ENCODE measurements around the gene BST1.
A peak's percentile ranks its signal among the peaks of the same experiment; 100 is the strongest.

The BST1 gene

GRCh38 chr4:15691346-15692135 is 11.3 kb upstream of the BST1 start:
- Histone ChIP-seq H3K79me1 (replicated peaks; ENCODE audit: low read length, poor library complexity, severe bottlenecking) (peaks cover 3% of the 10 kb centered on the region), H3K27ac (ENCODE audit: low read length, poor library complexity, severe bottlenecking) (peak overlapping the region; percentile 98), H2BK15ac (ENCODE audit: low read depth, poor library complexity, severe bottlenecking) (no peak overlapping the region), H3K4me1 (ENCODE audit: control insufficient read depth, insufficient read depth, low read depth, low read length) (peaks cover 7% of the 10 kb centered on the region), H3K14ac (ENCODE audit: low read length in 2 of 2) (no peak overlapping the region), H2AK5ac (ENCODE audit: low read length, severe bottlenecking) (peak overlapping the region; percentile 100), H4K91ac (ENCODE audit: low read length) (peak overlapping the region; percentile 74), H3K18ac (ENCODE audit: low read depth in 1 of 2, low read length in 2 of 2) (peak overlapping the region in 1 of 2 experiments; percentile 77), H3K23ac (ENCODE audit: low read length in 2 of 2) (no peak overlapping the region), H3K4me2 (ENCODE audit: low read length, poor library complexity, severe bottlenecking) (no peak overlapping the region), H3K27me3 (ENCODE audit: control insufficient read depth in 1 of 2, insufficient read depth in 1 of 2, low read length in 2 of 2) (no peaks in the 10 kb centered on the region), H3K4me3 (ENCODE audit: insufficient read depth in 1 of 2, low read depth in 1 of 2, low read length in 2 of 2) (peak overlapping the region in 1 of 2 experiments; percentile 41), H3K36me3 (ENCODE audit: control insufficient read depth in 1 of 2, insufficient read depth in 2 of 2, low read depth in 1 of 2, low read length in 2 of 2) (peaks cover 3 to 16% of the 10 kb centered on the region in 2 experiments), H2BK12ac (ENCODE audit: low read length in 2 of 2) (peak overlapping the region; percentile 90 to 91), H3K9ac (ENCODE audit: low read length) (peak overlapping the region; percentile 75), H3K9me3 (ENCODE audit: control insufficient read depth, low read length) (no peaks in the 10 kb centered on the region), H4K8ac (ENCODE audit: low read length) (no peak overlapping the region), H2AFZ (ENCODE audit: low read depth, low read length) (no peak overlapping the region), H2BK5ac (ENCODE audit: low read depth, low read length, poor library complexity, severe bottlenecking) (peak overlapping the region; percentile 95), H3K4ac (ENCODE audit: low read depth in 1 of 2, low read length in 2 of 2) (peak overlapping the region in 1 of 2 experiments; percentile 42), H2BK120ac (ENCODE audit: low read depth, low read length) (peak overlapping the region; percentile 62)
- DNase-seq, result peak; percentile 97
- 28% methylated on average over 1 of the region's 3 CpGs for WGBS

DNA sequence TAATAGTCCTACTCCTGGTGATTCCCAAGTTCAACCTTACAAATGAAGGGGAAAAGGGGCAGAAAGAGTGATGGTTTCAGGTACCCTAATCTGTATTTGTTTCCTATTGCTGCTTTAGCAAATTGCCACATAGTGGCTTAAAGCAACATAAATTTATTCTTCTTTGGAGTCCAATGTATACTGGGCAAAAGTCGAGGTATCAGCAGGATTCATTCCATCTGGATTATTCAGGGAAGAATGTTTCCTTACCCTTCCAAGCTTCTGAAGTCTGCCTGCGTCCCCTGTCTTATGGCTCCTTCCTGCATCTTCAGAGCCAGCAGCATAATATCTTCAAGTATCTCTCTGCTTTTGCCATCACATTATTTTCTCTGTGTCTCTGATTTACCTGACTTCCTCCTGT is 10.3 kb upstream of the BST1 start:
- Histone ChIP-seq H2BK12ac (ENCODE audit: low read length in 2 of 2) (no peak overlapping the region), H3K4me1 (ENCODE audit: control insufficient read depth, insufficient read depth, low read depth, low read length) (peaks cover 7% of the 10 kb centered on the region), H3K9ac (ENCODE audit: low read length) (peak overlapping the region; percentile 75), H3K27me3 (ENCODE audit: control insufficient read depth in 1 of 2, insufficient read depth in 1 of 2, low read length in 2 of 2) (no peaks in the 10 kb centered on the region), H3K27ac (ENCODE audit: low read length, poor library complexity, severe bottlenecking) (peak overlapping the region; percentile 17), H3K36me3 (ENCODE audit: control insufficient read depth in 1 of 2, insufficient read depth in 2 of 2, low read depth in 1 of 2, low read length in 2 of 2) (peaks cover 3 to 5% of the 10 kb centered on the region in 2 experiments), H3K18ac (ENCODE audit: low read depth in 1 of 2, low read length in 2 of 2) (no peak overlapping the region), H3K79me1 (replicated peaks; ENCODE audit: low read length, poor library complexity, severe bottlenecking) (peaks cover 3% of the 10 kb centered on the region), H2AK5ac (ENCODE audit: low read length, severe bottlenecking) (peak overlapping the region; percentile 61), H3K4ac (ENCODE audit: low read depth in 1 of 2, low read length in 2 of 2) (no peak overlapping the region), H2AFZ (ENCODE audit: low read depth, low read length) (no peak overlapping the region), H2BK120ac (ENCODE audit: low read depth, low read length) (no peak overlapping the region), H3K23ac (ENCODE audit: low read length in 2 of 2) (no peak overlapping the region), H3K4me3 (ENCODE audit: insufficient read depth in 1 of 2, low read depth in 1 of 2, low read length in 2 of 2) (no peak overlapping the region), H3K4me2 (ENCODE audit: low read length, poor library complexity, severe bottlenecking) (no peak overlapping the region), H2BK15ac (ENCODE audit: low read depth, poor library complexity, severe bottlenecking) (no peak overlapping the region), H4K8ac (ENCODE audit: low read length) (no peak overlapping the region), H2BK5ac (ENCODE audit: low read depth, low read length, poor library complexity, severe bottlenecking) (no peak overlapping the region), H3K9me3 (ENCODE audit: control insufficient read depth, low read length) (no peaks in the 10 kb centered on the region), H3K14ac (ENCODE audit: low read length in 2 of 2) (no peak overlapping the region), H4K91ac (ENCODE audit: low read length) (no peak overlapping the region)
- no peak for DNase-seq
- WGBS, result 59% methylated on average over 2 of the region's 2 CpGs

DNA sequence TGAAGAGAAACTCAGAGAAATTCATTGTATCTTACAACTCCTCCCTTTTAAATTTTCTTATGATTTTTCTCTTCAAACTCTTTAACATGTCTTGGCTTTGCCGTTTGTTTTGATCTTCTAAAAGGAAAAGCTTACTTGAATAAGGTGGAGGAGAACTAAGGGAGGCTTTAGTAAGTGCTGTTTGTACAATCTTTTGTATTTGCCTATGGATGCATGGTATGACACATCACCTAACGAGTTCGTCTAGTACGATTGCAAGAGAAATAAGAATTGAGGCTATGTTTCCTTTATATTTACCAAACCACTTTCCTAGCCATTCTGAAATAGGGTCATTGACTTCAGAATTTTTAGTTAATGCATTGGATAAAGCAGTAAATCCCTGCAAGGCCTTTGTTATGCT is 8.4 kb upstream of the BST1 start:
- H3K4me3 ChIP-seq (ENCODE audit: insufficient read depth in 1 of 2, low read depth in 1 of 2, low read length in 2 of 2), result no peak overlapping the region
- no peak overlapping the region for H2BK5ac ChIP-seq (ENCODE audit: low read depth, low read length, poor library complexity, severe bottlenecking)
- no peak for DNase-seq
- peaks cover 3% of the 10 kb centered on the region for H3K79me1 ChIP-seq (replicated peaks; ENCODE audit: low read length, poor library complexity, severe bottlenecking)
- no peak overlapping the region for H3K23ac ChIP-seq (ENCODE audit: low read length in 2 of 2)
- H2BK12ac ChIP-seq (ENCODE audit: low read length in 2 of 2), result no peak overlapping the region
- no peak overlapping the region for H2BK15ac ChIP-seq (ENCODE audit: low read depth, poor library complexity, severe bottlenecking)
- H3K27ac ChIP-seq (ENCODE audit: low read length, poor library complexity, severe bottlenecking), result peak overlapping the region; percentile 95
- H4K91ac ChIP-seq (ENCODE audit: low read length), result no peak overlapping the region
- no peak overlapping the region for H3K9ac ChIP-seq (ENCODE audit: low read length)
- 100% methylated on average over 1 of the region's 4 CpGs for WGBS
- peaks cover 6% of the 10 kb centered on the region for H3K4me1 ChIP-seq (ENCODE audit: control insufficient read depth, insufficient read depth, low read depth, low read length)
- no peak overlapping the region for H4K8ac ChIP-seq (ENCODE audit: low read length)
- no peak overlapping the region for H3K4ac ChIP-seq (ENCODE audit: low read depth in 1 of 2, low read length in 2 of 2)
- no peak overlapping the region for H3K18ac ChIP-seq (ENCODE audit: low read depth in 1 of 2, low read length in 2 of 2)
- no peaks in the 10 kb centered on the region for H3K27me3 ChIP-seq (ENCODE audit: control insufficient read depth in 1 of 2, insufficient read depth in 1 of 2, low read length in 2 of 2)
- no peak overlapping the region for H2AFZ ChIP-seq (ENCODE audit: low read depth, low read length)
- H2AK5ac ChIP-seq (ENCODE audit: low read length, severe bottlenecking), result no peak overlapping the region
- H2BK120ac ChIP-seq (ENCODE audit: low read depth, low read length), result no peak overlapping the region
- H3K9me3 ChIP-seq (ENCODE audit: control insufficient read depth, low read length), result no peaks in the 10 kb centered on the region
- H3K36me3 ChIP-seq (ENCODE audit: control insufficient read depth in 1 of 2, insufficient read depth in 2 of 2, low read depth in 1 of 2, low read length in 2 of 2), result peaks cover 0 to under 1% of the 10 kb centered on the region in 2 experiments
- H3K4me2 ChIP-seq (ENCODE audit: low read length, poor library complexity, severe bottlenecking), result no peak overlapping the region
- H3K14ac ChIP-seq (ENCODE audit: low read length in 2 of 2), result no peak overlapping the region

GRCh38 chr4:15695240-15695699 is 7.6 kb upstream of the BST1 start:
- Histone ChIP-seq H2BK5ac (ENCODE audit: low read depth, low read length, poor library complexity, severe bottlenecking) (peak overlapping the region; percentile 54), H3K4me1 (ENCODE audit: control insufficient read depth, insufficient read depth, low read depth, low read length) (peaks cover 4% of the 10 kb centered on the region), H4K8ac (ENCODE audit: low read length) (peak overlapping the region; percentile 81), H3K79me1 (replicated peaks; ENCODE audit: low read length, poor library complexity, severe bottlenecking) (peaks cover 3% of the 10 kb centered on the region), H3K9me3 (ENCODE audit: control insufficient read depth, low read length) (no peaks in the 10 kb centered on the region), H3K36me3 (ENCODE audit: control insufficient read depth in 1 of 2, insufficient read depth in 2 of 2, low read depth in 1 of 2, low read length in 2 of 2) (no peaks in the 10 kb centered on the region), H3K9ac (ENCODE audit: low read length) (no peak overlapping the region), H3K18ac (ENCODE audit: low read depth in 1 of 2, low read length in 2 of 2) (peak overlapping the region; percentile 4 to 30), H3K14ac (ENCODE audit: low read length in 2 of 2) (no peak overlapping the region), H3K4me2 (ENCODE audit: low read length, poor library complexity, severe bottlenecking) (peak overlapping the region; percentile 4), H3K4me3 (ENCODE audit: insufficient read depth in 1 of 2, low read depth in 1 of 2, low read length in 2 of 2) (no peak overlapping the region), H3K27ac (ENCODE audit: low read length, poor library complexity, severe bottlenecking) (peak overlapping the region; percentile 95), H2AFZ (ENCODE audit: low read depth, low read length) (no peak overlapping the region), H3K27me3 (ENCODE audit: control insufficient read depth in 1 of 2, insufficient read depth in 1 of 2, low read length in 2 of 2) (no peaks in the 10 kb centered on the region), H3K4ac (ENCODE audit: low read depth in 1 of 2, low read length in 2 of 2) (no peak overlapping the region), H2AK5ac (ENCODE audit: low read length, severe bottlenecking) (no peak overlapping the region), H4K91ac (ENCODE audit: low read length) (peak overlapping the region; percentile 15), H3K23ac (ENCODE audit: low read length in 2 of 2) (no peak overlapping the region), H2BK12ac (ENCODE audit: low read length in 2 of 2) (no peak overlapping the region), H2BK120ac (ENCODE audit: low read depth, low read length) (no peak overlapping the region), H2BK15ac (ENCODE audit: low read depth, poor library complexity, severe bottlenecking) (peak overlapping the region; percentile 52)
- 33% methylated on average over 9 of the region's 10 CpGs for WGBS
- peak; percentile 84 for DNase-seq

Measured in mesenchymal stem cell (in vitro differentiated cells and primary cell).